Peyer's patch (tissue), 4 donors: ENCODE data around the gene RFTN1.

Source experiments
- CTCF ChIP-seq, 6 experiments: fragments of 450-650 bp in 4 of 6; fragments of 200-600 bp in 2 of 6; sonication (generic) in 1 of 6; IDR thresholded peaks; one replicate each; pipeline ENCODE4 v1.5.1; 2017 to 2019; ENCODE audit warnings: antibody characterized with exemption in 6 of 6, mild to moderate bottlenecking in 3 of 6, moderate library complexity in 1 of 6
- POLR2A ChIP-seq, 2 donors: fragments of 450-650 bp; IDR thresholded peaks; one replicate each; pipeline ENCODE4 v1.5.1; 2017; ENCODE audit warnings: antibody characterized with exemption in 2 of 2, mild to moderate bottlenecking in 2 of 2, moderate library complexity in 2 of 2

- no peak for TF ChIP-seq POLR2A (IDR thresholded peaks at IDR 0.05)
- TF ChIP-seq CTCF (IDR thresholded peaks at IDR 0.05) = no peak
Observed at GRCh38 chr3:16298891-16299290, 214.6 kb downstream of the RFTN1 start.
